Natural killer cell treated with Interleukin-12 subunit alpha and Interleukin-12 subunit beta and Interleukin-15 and Interleukin-18, amount 100 ng/mL, for 72 hours (primary cell): Measurements from ENCODE around the gene RNASE12. TPM values are rescaled to one million over a fixed set of nuclear protein-coding genes. Genes with fewer than 3 reads are reported as not detected.
"Not testable (repeated sequence)": the region's sequence is repeated elsewhere in the genome, so short reads cannot be mapped to it uniquely, and the experiment has no call there.

Experiments used
- ATAC-seq, 2 donors: fragments of 150-1000 bp; cut with Tn5 transposase in 1 of 2; sonication (Bioruptor Pico), chemical (Tn5 transposase) in 1 of 2; 2 replicates each; pipeline ENCODE4 v1.10.0; 2021
- DNase-seq: peaks from one replicate; pipeline ENCODE4 v3.0.0; 2022; ENCODE audit warnings: low spot score
- H3K27ac Mint-ChIP-seq, 2 donors: 1 replicate in 1 of 2; 2 replicates in 1 of 2; pipeline ENCODE4 v1.8.0; 2022; ENCODE audit warnings: mixed read lengths in 2 of 2, mild to moderate bottlenecking in 1 of 2, moderate library complexity in 1 of 2
- H3K27me3 Mint-ChIP-seq, 2 donors: 1 replicate in 1 of 2; 2 replicates in 1 of 2; pipeline ENCODE4 v1.8.0; 2022; ENCODE audit warnings: mixed read lengths in 2 of 2
- H3K36me3 Mint-ChIP-seq: one replicate; pipeline ENCODE4 v1.8.0; 2022; ENCODE audit warnings: mixed read lengths
- H3K4me1 Mint-ChIP-seq, 2 donors: 1 replicate in 1 of 2; 2 replicates in 1 of 2; pipeline ENCODE4 v1.8.0; 2022; ENCODE audit warnings: low read depth in 2 of 2, mixed read lengths in 2 of 2, mild to moderate bottlenecking in 1 of 2
- H3K4me3 Mint-ChIP-seq: one replicate; pipeline ENCODE4 v1.8.0; 2022; ENCODE audit warnings: mixed read lengths
- H3K9me3 Mint-ChIP-seq: 2 replicates; pipeline ENCODE4 v1.8.0; 2022; ENCODE audit warnings: mixed read lengths
- total RNA-seq, 2 donors: library from RNA; stranded (reverse); gene quantifications; one replicate each; pipeline ENCODE4 v1.2.3, GENCODE V29; 2022

Gene RNASE12
- total RNA-seq, 2 donors from 2014 or later, result not detected

- Mint-ChIP-seq H3K4me1 (peaks cover 42 to 52% of the 10 kb centered on the region in 2 donors), H3K9me3 (no peaks in the 10 kb centered on the region), H3K27ac (no peak overlapping the region), H3K4me3 (no peak overlapping the region), H3K36me3 (no peaks in the 10 kb centered on the region), H3K27me3 (peaks cover 0 to 28% of the 10 kb centered on the region in 2 donors)
- ATAC-seq (no peak), DNase-seq (no peak)
Observed at GRCh38 chr14:20620798-20621478, 29.8 kb upstream of the RNASE12 start.

- not testable (repeated sequence) for DNase-seq, H3K36me3 Mint-ChIP-seq, H3K27ac Mint-ChIP-seq, H3K4me3 Mint-ChIP-seq, H3K9me3 Mint-ChIP-seq, ATAC-seq
- peaks cover 0 to 22% of the 10 kb centered on the region in 2 donors for H3K27me3 Mint-ChIP-seq
- H3K4me1 Mint-ChIP-seq, result peaks cover 31 to 49% of the 10 kb centered on the region in 2 donors
Observed at GRCh38 chr14:20619688-20620087, 28.5 kb upstream of the RNASE12 start.

DNA sequence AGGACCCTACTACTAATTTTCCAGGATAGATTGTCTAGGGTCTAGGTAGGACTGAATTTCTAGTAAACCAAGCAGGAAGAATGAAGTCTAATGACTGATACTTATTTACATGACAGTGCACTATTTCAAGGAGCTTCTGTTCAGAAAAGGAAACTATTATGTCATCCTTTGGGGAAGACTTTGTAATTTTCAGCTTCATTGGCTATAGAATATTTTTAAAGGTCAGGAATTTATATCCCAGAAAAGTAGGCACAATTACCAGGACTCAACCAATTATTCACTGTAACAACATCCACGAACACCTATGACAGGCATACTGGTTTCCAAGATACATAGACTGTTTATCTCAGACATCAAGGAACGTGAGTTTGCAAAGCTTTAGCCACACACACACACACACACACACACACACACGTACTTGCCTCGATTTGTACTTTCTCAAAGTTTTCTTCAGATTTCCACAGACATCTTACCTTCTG is 27.1 kb upstream of the RNASE12 start:
- Mint-ChIP-seq H3K9me3 (no peaks in the 10 kb centered on the region), H3K4me3 (peak overlapping the region; percentile 59), H3K4me1 (peaks cover 23 to 41% of the 10 kb centered on the region in 2 donors), H3K27me3 (peaks cover 0 to 14% of the 10 kb centered on the region in 2 donors), H3K36me3 (no peaks in the 10 kb centered on the region), H3K27ac (peak overlapping the region; percentile 66 to 68)
- DNase-seq (no peak), ATAC-seq (no peak)

DNA sequence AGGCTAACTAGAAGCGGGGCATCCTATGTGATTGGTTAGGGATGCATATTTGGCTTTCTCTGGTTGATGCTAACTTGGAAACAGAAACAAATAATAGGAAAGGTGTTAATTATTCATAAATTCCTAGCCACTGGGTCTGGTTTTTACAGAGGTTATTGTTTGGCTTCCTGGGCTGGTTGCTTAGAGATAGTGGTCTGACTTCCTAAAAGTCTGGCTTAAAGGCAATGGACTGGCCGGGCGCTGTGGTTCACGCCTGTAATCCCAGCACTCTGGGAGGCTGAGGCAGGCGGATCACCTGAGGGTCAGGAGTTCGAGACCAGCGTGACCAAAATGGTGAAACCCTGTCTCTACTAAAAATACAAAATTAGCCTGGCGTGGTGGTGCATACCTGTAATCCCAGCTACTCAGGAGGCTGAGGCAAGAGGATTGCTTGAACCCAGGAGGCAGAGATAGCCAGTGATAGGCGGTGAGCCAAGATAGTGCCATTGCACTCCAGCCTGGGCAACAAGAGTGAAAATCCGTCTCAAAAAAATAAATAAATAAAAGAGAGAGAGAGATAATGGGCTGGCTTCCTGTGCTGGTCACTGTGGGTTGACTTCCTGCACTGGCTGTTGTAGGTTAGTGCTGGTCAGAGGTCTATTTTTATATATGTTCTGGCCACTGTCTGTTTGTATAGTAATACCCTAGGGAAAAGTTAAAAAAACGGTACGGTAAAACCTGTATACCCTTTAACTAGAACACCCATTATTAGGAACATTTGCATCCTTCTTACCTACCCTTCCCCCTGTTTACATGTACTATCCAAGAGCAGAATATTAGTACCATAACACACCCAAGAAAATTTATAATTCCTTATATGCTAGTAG is 26.2 kb upstream of the RNASE12 start:
- Mint-ChIP-seq H3K4me3 (peak overlapping the region; percentile 59), H3K27ac (peak overlapping the region; percentile 66 to 68), H3K4me1 (peaks cover 14 to 31% of the 10 kb centered on the region in 2 donors), H3K36me3 (no peaks in the 10 kb centered on the region), H3K9me3 (no peaks in the 10 kb centered on the region), H3K27me3 (peaks cover 0 to 7% of the 10 kb centered on the region in 2 donors)
- no peak for ATAC-seq
- DNase-seq, result no peak

DNA sequence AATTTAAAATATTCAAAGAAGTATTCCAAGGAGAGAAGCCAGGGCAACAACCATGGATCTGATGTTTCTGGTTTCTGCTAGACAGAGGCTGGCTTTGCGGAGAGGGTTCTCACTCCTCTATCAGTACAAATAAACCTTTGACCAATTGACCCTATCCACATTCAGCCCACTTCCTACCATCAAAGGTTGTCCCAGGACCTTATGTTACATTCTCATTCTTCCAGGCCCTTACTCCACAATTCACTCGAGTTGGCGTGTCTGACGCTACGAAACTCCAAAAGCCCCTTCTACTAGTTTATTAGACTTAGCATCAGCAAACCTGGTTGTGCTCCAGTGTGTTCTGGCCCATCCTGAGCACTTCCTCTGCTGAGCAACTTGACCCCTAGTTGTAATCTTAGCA is 24.8 kb upstream of the RNASE12 start:
- H3K36me3 Mint-ChIP-seq, result no peaks in the 10 kb centered on the region
- H3K4me1 Mint-ChIP-seq, result peaks cover 11 to 31% of the 10 kb centered on the region in 2 donors
- H3K27ac Mint-ChIP-seq, result no peak overlapping the region
- no peak overlapping the region for H3K4me3 Mint-ChIP-seq
- DNase-seq, result no peak
- ATAC-seq, result no peak
- H3K9me3 Mint-ChIP-seq, result no peaks in the 10 kb centered on the region
- H3K27me3 Mint-ChIP-seq, result no peaks in the 10 kb centered on the region

- no peaks in the 10 kb centered on the region for H3K36me3 Mint-ChIP-seq
- ATAC-seq (peak in 1 of 2 donors; percentile 1), DNase-seq (no peak)
- H3K4me1 Mint-ChIP-seq, result peaks cover 11 to 31% of the 10 kb centered on the region in 2 donors
- no peaks in the 10 kb centered on the region for H3K27me3 Mint-ChIP-seq
- H3K27ac Mint-ChIP-seq, result no peak overlapping the region
- no peaks in the 10 kb centered on the region for H3K9me3 Mint-ChIP-seq
- no peak overlapping the region for H3K4me3 Mint-ChIP-seq
Observed at GRCh38 chr14:20614038-20614840, 23.1 kb upstream of the RNASE12 start.

- no peak overlapping the region for H3K4me3 Mint-ChIP-seq
- peak; percentile 89 for DNase-seq
- H3K27ac Mint-ChIP-seq, result no peak overlapping the region
- peak; percentile 91 to 92 for ATAC-seq
- no peaks in the 10 kb centered on the region for H3K27me3 Mint-ChIP-seq
- H3K36me3 Mint-ChIP-seq, result no peaks in the 10 kb centered on the region
- H3K4me1 Mint-ChIP-seq, result peaks cover 8 to 25% of the 10 kb centered on the region in 2 donors
- H3K9me3 Mint-ChIP-seq, result no peaks in the 10 kb centered on the region
Observed at GRCh38 chr14:20613094-20614037, 22.2 kb upstream of the RNASE12 start.

GRCh38 chr14:20612403-20612802 is 21.2 kb upstream of the RNASE12 start:
- no peaks in the 10 kb centered on the region for H3K27me3 Mint-ChIP-seq
- no peaks in the 10 kb centered on the region for H3K9me3 Mint-ChIP-seq
- H3K27ac Mint-ChIP-seq, result no peak overlapping the region
- ATAC-seq, result no peak
- no peaks in the 10 kb centered on the region for H3K36me3 Mint-ChIP-seq
- no peak overlapping the region for H3K4me3 Mint-ChIP-seq
- DNase-seq, result no peak
- H3K4me1 Mint-ChIP-seq, result peaks cover 2 to 15% of the 10 kb centered on the region in 2 donors

GRCh38 chr14:20611277-20611676 is 20.1 kb upstream of the RNASE12 start:
- ATAC-seq, result no peak
- no peaks in the 10 kb centered on the region for H3K9me3 Mint-ChIP-seq

GRCh38 chr14:20610002-20610765 is 19.0 kb upstream of the RNASE12 start:
- no peaks in the 10 kb centered on the region for H3K27me3 Mint-ChIP-seq
- peaks cover 0 to 8% of the 10 kb centered on the region in 2 donors for H3K4me1 Mint-ChIP-seq
- DNase-seq, result peak; percentile 72
- H3K9me3 Mint-ChIP-seq, result no peaks in the 10 kb centered on the region
- no peaks in the 10 kb centered on the region for H3K36me3 Mint-ChIP-seq
- no peak overlapping the region for H3K4me3 Mint-ChIP-seq
- no peak overlapping the region for H3K27ac Mint-ChIP-seq
- ATAC-seq, result peak; percentile 47 to 61

More at GRCh38 chr14:20611277-20611676, 20.1 kb upstream of the RNASE12 start:
- Mint-ChIP-seq H3K4me3 (no peak overlapping the region), H3K4me1 (peaks cover 0 to 12% of the 10 kb centered on the region in 2 donors), H3K36me3 (no peaks in the 10 kb centered on the region), H3K27ac (no peak overlapping the region), H3K27me3 (no peaks in the 10 kb centered on the region)
- DNase-seq, result no peak

DNA sequence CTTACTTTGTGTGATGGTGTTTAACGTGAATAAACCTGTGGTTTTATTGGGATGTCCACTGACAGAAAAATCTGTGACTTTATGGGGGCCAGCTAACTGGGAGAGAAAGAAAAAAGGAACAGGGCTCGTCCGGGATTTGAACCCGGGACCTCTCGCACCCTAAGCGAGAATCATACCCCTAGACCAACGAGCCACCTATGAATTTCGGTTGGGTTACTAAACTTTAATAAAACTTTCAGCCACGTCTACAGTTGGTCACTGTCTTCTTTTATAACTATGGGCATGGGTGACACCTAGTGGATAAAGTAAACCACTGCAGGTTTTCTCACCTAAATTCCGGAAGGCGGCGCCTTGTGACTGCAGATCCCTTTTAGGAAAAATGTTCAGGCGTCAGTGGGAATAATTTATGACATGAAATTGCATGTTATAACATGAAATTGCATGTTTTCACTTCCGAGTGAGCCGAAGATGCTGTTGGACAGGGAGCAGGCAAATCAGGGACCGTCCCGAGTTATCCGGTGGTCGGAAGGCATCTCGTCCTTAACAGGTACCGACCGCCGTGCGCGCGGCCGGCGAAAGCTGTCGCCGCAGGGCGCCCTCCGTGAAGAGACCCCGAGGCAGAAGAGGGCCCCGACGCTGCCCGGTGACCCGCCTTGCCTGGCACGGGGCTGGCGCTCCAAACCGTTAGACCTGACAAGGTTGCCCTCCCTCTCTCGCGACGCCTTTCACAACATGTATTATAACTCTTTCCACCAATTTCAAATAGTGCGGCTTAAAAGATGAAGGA is 18.2 kb upstream of the RNASE12 start:
- Mint-ChIP-seq H3K4me3 (no peak overlapping the region), H3K27me3 (no peaks in the 10 kb centered on the region), H3K36me3 (no peaks in the 10 kb centered on the region), H3K9me3 (no peaks in the 10 kb centered on the region), H3K27ac (no peak overlapping the region), H3K4me1 (no peaks in the 10 kb centered on the region)
- peak; percentile 71 for DNase-seq
- peak; percentile 29 to 64 for ATAC-seq
